Stimulated activated CD8-positive, alpha-beta memory T cell treated with anti-CD3 and anti-CD28 coated beads, Interleukin-12 subunit alpha, Interleukin-12 subunit beta, amount 100 ng/mL, for 4 hours (primary cell): Measurements from ENCODE around the gene MFN2.

Source experiments
- DNase-seq: peaks from one replicate; pipeline ENCODE4 v3.0.0-alpha.2; 2020; ENCODE audit warnings: low read depth

MFN2 gene

GRCh38 chr1:12049616-12050015 is 69.4 kb downstream of the MFN2 start:
- no peak for DNase-seq

- DNase-seq, result no peak
Observed at GRCh38 chr1:12051361-12051760, 71.1 kb downstream of the MFN2 start.

DNA sequence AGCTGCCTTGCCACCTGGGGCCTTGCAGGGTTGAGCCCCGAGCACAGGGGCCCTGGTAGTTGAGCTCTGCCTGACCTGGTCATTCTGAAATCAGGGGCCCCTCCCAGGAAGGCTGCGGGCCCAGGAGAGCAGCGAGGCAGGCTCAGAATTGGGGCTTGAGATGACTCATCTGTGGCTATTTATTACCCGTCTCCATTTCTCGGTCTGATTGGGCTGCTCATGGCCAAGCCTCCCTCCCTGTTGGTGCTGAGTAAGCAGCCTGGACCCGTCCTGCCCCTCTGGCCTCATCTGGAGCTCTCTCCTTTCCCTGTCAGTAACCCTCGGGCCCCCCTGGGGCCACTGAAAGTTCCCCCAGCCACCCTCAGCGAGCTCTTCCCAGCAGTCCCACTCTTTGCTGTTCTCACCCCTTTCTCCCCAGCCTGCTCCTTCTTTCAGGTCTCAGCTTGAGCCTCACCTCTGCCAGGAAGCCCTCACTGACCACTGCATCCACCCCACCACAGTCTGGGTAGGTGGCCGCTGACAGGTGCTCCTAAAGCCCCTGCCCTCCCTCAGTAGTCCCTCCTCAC is 71.8 kb downstream of the MFN2 start:
- DNase-seq, result no peak

DNA sequence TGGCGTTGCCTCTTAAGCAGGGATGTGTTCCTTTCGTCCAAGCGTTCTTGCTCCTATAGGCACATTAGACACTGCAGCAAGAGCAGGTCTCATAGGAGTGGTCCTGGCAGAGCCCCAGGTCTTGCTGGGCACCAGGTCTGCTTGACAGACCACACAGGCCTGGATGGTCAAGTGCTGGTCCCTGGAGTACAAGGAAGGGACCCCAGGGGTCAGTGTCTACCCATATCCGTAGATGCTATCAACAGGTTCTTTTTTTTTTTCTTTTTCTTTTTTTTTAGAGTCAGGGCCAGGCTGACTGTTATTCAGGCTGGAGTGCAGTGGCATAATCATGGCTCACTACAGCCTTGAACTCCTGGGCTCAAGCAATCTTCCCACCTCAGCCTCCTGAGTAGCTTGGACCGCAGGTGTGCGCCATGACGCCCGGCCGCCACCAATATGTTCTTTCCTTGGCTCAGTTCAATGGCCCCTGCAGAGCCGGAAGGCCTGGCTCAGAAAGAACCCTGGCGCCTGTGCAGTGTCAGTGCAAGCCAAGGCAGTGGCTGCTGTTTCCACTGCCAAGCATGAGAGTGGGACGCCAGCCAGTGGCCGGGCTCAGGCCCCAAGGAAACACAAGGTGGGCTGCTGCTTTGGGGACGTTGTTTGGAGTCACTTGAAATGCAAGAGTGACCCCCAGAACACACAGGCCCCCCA is 72.9 kb downstream of the MFN2 start:
- no peak for DNase-seq

DNA sequence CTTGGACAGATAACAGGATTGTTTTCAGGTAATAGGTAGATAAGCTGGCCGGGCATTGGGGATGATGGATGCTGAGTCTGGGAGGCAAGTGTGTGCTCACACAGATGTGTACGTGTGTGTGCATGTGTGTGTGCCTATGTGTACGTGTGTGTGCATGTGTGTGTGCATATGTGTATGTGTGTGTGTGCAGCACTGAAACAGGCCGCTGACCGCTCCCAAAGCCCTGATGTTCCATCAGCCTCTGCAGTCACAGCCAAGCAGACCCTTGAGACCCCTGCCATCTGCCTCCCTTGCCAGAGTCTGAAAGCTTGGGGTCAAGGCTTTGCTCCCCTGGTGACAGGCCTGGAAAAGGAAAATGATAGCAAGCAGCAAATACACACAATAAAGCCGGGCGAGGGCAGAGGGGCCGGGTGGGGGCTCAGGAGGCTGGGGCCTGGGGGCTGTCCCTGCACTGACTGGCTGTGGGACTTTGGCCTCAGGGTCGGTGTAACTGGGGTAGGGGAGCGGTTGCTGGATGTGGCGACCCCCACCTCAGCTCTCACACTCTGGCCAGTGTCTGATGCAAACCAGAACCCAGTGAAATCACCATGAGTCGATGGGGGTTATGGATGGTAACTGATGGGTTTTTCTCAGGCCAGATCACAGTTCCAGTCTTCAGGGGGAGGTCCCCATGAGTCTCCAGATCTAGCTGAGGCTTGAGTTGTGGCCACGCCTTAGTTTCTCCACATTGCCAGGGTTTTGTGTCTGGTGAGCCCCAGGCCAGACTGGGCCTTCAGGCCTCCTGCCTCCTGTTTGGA is 73.7 kb downstream of the MFN2 start:
- no peak for DNase-seq

DNA sequence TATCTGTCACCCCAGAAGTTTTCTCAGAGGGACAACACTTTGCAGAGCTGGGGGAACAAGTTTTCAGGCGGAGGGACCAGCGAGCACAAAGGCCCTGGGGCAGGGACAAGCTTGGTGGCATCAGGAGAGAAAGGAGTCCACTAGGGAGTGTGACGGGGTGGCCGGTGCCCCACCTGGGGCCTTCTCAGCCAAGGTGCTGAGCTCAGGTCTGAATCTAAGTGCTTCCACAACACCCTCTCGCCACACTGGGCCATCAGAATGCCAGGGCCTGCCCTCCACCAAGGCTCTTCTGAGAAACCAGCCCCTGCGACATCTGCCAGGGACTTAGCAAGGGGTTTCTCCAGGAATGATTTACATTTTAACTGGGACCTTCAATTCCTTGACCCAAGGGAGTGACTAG is 75.0 kb downstream of the MFN2 start:
- no peak for DNase-seq

GRCh38 chr1:12056331-12056841 is 76.1 kb downstream of the MFN2 start:
- DNase-seq, result no peak

GRCh38 chr1:12057382-12057781 is 77.1 kb downstream of the MFN2 start:
- no peak for DNase-seq

- DNase-seq, result no peak
Observed at GRCh38 chr1:12057940-12058687, 77.9 kb downstream of the MFN2 start.

DNA sequence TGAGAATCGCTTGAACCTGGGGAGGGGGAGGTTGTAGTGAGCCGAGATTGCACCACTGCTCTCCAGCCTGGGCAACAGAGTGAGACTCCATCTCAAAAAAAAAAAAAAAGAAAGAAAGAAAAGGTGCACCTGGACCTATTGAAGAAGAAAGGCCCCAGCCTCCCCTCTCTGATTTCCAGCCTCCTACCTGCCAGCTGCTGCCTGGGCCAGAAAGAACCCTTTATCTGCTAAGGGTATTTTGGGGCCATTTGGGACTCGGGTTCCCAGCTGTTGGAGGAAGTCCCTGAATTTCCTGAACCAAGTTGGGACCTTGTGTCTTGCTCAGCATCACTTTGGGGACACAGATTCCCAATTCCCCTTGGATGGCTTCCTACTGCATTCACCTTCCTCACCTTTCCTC is 79.0 kb downstream of the MFN2 start:
- no peak for DNase-seq

GRCh38 chr1:12059722-12060464 is 79.6 kb downstream of the MFN2 start:
- no peak for DNase-seq

- no peak for DNase-seq
Observed at GRCh38 chr1:12060500-12060899, 80.3 kb downstream of the MFN2 start.
